NCI-H446 treated with DMSO at 0.1 percent for 48 hours (cell line): ENCODE results near the gene RASD1.

ENCODE experiments used
- DNase-seq: peaks from one replicate; lab custom pipeline; 2025; lab: John Stamatoyannopoulos, UW

The RASD1 gene

DNA sequence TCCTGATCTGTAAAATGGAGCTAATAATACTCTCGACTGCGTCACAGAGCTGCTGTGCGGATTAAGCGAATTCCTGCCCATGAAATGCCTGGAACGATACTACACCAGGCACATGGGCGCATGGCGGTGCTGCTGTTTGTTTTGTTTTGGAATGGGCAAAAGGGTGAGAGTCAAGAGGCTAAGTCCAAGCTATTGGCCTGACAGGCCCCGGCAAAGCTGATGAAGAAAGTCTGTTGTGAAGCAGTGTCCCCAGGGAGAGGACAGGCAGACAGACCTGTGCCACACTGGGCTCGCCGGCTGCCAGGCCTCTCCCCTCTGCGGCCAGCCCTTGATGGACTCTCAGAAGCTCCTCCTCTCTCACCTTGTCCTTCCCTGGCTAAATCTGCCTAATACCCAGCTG is 31.3 kb upstream of the RASD1 start:
- DNase-seq, result no peak

DNA sequence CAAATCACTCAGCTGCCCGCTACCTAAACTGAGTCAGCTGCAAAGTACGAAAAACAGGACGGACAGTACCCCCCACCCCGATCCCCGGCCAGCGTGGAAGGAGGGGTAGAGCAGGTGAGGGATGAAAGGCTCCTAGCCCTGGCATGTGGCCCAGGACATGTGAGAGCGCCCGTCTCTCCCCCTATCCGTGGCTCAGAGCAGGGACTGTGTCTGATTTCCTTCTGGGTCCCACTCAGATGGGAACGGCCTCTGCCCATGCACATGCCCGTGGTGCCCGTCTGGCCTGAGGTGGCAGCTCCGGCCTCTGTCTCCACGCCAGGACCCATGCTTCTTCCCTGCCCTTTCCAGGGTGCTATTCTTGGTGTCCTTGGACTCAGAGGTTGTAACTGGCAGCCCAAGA is 30.2 kb upstream of the RASD1 start:
- no peak for DNase-seq

DNA sequence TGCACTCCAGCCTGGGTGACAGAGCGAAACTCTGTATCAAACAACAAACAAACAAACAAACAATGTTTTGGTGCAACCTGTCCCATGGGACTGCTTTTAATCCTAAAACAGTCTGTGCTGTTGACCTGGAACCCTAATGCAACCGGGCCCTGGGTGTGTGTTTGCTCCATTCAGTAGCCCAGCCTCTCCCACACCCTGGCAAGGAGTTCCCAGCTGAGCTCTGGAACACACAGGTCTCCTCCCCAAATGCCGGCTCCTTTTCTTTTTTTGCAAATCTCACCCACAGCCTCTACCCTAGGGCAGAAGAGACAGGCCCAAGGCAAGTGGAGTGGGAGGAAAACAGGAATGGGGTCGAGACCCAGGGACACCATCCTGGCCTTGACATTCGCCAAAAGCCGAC is 29.8 kb upstream of the RASD1 start:
- no peak for DNase-seq

DNA sequence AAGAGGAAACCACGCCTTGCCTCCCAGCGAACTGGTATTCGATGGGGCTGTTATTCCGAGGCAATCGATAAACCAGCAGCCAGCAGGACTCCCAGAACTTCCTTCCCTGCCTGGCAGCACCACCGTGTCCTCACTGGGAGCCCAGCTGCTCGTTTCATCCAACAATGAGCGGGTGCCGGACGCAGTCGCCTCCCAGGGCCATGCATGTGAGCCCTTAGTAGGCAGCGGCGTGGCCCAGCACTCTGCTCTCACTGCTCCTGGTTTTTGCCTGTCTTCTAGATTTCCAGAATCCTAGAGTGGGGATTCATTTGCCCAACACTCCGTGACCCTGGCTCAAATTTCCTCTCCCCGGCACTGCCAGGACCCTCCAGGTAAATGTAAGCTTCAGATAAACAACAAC is 29.1 kb upstream of the RASD1 start:
- no peak for DNase-seq

GRCh38 chr17:17523731-17524490 is 27.7 kb upstream of the RASD1 start:
- DNase-seq, result no peak

- DNase-seq, result peak; percentile 71
Measured at GRCh38 chr17:17523001-17523730, 27.0 kb upstream of the RASD1 start.

DNA sequence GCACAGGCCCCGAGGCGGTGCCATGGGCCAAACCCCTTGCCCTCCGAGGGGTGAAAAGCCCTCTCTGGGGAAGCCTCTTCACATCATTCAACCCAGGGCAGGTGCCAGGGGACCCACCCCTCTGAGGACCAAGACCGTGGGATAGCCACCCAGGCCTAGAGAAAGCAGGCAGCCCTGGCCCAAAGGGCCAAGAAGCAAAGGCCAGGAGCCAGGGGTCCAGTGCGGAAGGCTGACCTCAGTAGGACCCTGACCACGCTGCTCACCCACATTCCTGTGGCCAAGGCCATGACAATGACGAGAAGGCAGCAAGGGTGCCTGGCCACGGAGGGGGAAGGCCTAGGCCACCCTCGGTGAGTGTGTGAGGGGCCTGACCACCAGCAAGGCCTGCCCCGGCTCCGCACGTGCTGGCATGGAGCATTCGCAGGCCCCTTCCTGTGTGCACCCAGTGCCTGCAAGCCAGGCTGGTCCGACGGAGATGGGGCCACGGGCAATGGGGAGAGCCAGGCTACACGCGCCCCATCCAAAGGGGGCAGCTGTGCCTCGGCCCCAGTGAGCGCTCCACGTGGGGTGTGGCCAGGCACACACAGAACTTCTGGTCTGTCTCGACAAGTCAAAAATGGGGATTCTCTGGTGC is 24.5 kb upstream of the RASD1 start:
- DNase-seq, result no peak

GRCh38 chr17:17519886-17520285 is 23.7 kb upstream of the RASD1 start:
- no peak for DNase-seq

- DNase-seq, result no peak
Measured at GRCh38 chr17:17518951-17519350, 22.8 kb upstream of the RASD1 start.

DNA sequence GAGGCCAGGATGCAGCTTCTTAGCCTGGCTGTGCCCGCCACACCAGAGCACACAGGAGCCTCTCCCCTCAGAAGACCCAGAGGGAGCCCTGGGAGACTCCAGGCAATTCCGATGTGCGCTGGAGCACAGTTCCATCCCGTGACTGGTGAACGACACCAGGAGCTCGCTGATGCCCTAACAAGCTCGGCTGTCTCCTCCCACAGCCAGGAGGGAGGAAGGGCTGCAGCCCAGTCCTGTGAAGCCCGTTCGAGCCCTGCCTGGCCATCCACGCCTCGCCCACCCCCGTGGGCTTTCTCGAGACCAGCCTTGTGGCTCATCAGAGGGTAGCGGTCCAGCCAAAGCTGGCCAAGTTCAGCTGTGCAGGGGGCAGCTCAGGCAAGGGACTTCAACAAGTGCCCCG is 21.8 kb upstream of the RASD1 start:
- no peak for DNase-seq

GRCh38 chr17:17516941-17517720 is 20.9 kb upstream of the RASD1 start:
- no peak for DNase-seq

GRCh38 chr17:17515934-17516930 is 20.0 kb upstream of the RASD1 start:
- no peak for DNase-seq

- DNase-seq, result no peak
Measured at GRCh38 chr17:17514993-17515933, 19.1 kb upstream of the RASD1 start.

- DNase-seq, result no peak
Measured at GRCh38 chr17:17514361-17514992, 18.3 kb upstream of the RASD1 start.

- no peak for DNase-seq
Measured at GRCh38 chr17:17513626-17514025, 17.4 kb upstream of the RASD1 start.

DNA sequence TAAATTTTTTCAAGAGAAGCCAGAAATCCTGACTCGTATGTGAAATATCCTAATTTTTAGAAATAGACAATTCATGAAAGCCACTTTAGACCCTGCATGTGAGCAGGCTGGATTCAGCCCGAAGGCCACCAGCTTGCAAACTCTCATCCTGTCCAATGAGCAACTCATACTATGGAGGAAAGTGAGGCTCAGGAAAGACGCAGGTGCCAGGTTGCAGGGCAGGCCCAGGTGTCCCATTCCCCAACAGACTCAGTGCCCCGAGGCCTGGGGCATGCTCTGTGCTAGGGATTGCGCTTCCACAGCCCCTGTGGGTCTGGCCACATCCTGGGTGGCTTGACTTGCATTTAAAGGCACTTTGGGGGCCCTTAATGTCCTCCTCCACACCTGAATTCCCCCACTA is 16.7 kb upstream of the RASD1 start:
- no peak for DNase-seq

DNA sequence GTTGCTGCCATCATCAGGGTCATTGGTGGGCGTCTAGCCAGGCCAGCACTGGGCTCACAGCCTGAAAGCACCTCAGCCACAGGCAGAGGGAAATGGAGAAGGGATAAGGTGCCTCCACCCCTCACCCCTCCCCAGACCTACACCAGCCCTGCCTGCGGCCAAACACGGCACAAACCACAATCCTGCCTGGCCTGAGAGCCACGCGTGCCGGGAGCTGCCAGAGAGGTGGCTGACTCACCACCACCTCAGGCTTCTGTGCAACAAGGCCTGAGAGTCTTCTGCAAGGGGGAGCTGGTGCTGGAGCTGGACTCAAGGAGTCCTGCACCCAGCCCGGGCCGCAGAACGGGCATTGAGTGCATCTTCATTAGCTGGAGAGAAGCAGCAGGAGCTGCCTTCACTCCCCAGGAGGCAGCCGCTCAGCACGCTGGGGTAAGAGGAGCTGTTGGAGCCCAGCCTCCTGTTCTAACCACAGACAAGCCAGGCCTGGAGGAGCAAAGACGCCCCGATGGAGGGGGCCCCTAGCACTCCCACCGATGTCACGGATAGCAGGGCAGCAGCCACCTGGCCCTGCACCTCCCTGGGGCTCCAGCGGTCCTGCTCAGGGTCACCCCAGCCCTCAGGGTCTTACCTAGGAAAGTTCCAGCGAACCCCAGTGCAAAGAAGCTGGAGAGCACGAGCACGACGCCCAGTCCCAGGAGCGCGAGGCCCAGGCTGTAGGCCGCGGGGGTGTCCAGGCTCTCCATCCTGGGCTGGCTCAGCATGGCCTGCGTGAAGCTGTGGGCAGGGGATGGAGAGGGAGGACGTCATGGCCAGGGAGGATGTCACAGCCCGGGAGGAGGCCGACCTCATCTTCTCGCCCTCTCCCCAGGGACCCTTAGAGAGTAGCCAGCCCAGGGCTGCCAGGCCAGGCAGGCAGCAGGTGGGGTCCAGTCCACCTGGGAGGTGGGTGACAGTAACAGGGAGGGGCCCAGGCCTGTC is 16.0 kb upstream of the RASD1 start:
- no peak for DNase-seq

DNA sequence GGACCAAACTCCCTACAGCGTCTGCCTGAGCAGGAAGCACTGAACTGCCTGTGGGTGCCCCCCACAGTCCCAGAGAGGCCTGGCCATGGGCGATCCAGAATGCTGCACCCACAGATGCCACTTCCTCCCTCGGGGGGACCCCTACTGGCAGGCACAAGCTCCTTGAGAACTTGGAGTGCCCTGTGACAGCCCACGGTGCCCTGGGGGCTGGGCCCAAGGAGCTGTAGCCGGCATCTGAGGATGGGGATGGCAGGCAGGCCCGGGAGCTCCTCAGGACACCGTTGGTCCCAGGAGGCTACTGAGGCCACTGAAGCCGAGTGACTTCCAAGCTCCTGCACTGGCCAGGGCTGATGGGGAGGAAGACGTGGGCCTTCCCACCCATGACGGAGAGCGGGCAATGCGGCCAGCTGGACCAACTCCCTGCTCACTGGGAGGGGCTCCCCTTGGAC is 15.1 kb upstream of the RASD1 start:
- no peak for DNase-seq
